ENCODE results near the gene C5orf63. TPM values are rescaled to one million over a fixed set of nuclear protein-coding genes. Genes with fewer than 3 reads are reported as not detected.

Gene C5orf63
- total and polyA plus RNA-seq, 2 experiments from 2014 or later: 6.8 to 10.5 TPM

DNA sequence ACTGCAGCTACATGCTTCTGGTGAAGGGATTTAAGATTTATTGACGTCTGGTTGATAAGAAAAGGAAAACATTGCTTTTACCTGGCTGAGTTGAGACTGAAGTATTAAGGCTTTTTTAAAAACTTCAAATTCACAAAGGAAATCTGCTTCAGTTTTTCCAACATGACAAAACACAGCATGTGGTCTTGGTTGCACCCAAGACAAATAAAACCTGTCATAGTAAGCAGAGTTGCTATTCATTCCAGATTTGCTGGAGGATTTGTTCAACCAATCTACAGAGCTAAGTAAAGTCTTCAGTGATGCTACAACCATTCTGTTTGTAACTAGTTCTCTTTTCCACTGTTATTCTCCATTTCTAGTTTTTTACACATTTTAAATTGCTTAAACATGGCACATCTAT lies 11.3 kb downstream of the C5orf63 start:
- H3K36me3 Mint-ChIP-seq (ENCODE audit: low read depth): no peaks in the 10 kb centered on the region
- Histone ChIP-seq H3K79me2 (replicated peaks; ENCODE audit: insufficient read depth) (no peaks in the 10 kb centered on the region), H3K9me2 (ENCODE audit: insufficient read depth) (no peaks in the 10 kb centered on the region), H3K4me3 (no peak overlapping the region), H2AFZ (no peak overlapping the region), H3K4me1 (ENCODE audit: insufficient read depth) (peaks cover 10% of the 10 kb centered on the region; the same call in 1 of the 2 replicates), H3K27ac (ENCODE audit: low read depth) (no peak overlapping the region), H3K27me3 (ENCODE audit: insufficient read depth) (no peaks in the 10 kb centered on the region), H3K4me2 (no peak overlapping the region), H4K20me1 (replicated peaks; ENCODE audit: insufficient read depth) (no peaks in the 10 kb centered on the region), H3F3A (replicated peaks; ENCODE audit: low read depth) (no peaks in the 10 kb centered on the region), H3K36me3 (ENCODE audit: insufficient read depth) (no peaks in the 10 kb centered on the region)
- TF ChIP-seq, protein P1, sequence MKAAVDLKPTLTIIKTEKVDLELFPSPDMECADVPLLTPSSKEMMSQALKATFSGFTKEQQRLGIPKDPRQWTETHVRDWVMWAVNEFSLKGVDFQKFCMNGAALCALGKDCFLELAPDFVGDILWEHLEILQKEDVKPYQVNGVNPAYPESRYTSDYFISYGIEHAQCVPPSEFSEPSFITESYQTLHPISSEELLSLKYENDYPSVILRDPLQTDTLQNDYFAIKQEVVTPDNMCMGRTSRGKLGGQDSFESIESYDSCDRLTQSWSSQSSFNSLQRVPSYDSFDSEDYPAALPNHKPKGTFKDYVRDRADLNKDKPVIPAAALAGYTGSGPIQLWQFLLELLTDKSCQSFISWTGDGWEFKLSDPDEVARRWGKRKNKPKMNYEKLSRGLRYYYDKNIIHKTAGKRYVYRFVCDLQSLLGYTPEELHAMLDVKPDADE (IDR thresholded peaks at IDR 0.05): no peak
- TF ChIP-seq ZNF331 (CRISPR knock-in tag; IDR thresholded peaks at IDR 0.05; ENCODE audit: low read depth): no peak
- TF ChIP-seq, protein P2, sequence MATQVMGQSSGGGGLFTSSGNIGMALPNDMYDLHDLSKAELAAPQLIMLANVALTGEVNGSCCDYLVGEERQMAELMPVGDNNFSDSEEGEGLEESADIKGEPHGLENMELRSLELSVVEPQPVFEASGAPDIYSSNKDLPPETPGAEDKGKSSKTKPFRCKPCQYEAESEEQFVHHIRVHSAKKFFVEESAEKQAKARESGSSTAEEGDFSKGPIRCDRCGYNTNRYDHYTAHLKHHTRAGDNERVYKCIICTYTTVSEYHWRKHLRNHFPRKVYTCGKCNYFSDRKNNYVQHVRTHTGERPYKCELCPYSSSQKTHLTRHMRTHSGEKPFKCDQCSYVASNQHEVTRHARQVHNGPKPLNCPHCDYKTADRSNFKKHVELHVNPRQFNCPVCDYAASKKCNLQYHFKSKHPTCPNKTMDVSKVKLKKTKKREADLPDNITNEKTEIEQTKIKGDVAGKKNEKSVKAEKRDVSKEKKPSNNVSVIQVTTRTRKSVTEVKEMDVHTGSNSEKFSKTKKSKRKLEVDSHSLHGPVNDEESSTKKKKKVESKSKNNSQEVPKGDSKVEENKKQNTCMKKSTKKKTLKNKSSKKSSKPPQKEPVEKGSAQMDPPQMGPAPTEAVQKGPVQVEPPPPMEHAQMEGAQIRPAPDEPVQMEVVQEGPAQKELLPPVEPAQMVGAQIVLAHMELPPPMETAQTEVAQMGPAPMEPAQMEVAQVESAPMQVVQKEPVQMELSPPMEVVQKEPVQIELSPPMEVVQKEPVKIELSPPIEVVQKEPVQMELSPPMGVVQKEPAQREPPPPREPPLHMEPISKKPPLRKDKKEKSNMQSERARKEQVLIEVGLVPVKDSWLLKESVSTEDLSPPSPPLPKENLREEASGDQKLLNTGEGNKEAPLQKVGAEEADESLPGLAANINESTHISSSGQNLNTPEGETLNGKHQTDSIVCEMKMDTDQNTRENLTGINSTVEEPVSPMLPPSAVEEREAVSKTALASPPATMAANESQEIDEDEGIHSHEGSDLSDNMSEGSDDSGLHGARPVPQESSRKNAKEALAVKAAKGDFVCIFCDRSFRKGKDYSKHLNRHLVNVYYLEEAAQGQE (IDR thresholded peaks at IDR 0.05; ENCODE audit: unreplicated experiment): no peak
- TF ChIP-seq, protein P3, sequence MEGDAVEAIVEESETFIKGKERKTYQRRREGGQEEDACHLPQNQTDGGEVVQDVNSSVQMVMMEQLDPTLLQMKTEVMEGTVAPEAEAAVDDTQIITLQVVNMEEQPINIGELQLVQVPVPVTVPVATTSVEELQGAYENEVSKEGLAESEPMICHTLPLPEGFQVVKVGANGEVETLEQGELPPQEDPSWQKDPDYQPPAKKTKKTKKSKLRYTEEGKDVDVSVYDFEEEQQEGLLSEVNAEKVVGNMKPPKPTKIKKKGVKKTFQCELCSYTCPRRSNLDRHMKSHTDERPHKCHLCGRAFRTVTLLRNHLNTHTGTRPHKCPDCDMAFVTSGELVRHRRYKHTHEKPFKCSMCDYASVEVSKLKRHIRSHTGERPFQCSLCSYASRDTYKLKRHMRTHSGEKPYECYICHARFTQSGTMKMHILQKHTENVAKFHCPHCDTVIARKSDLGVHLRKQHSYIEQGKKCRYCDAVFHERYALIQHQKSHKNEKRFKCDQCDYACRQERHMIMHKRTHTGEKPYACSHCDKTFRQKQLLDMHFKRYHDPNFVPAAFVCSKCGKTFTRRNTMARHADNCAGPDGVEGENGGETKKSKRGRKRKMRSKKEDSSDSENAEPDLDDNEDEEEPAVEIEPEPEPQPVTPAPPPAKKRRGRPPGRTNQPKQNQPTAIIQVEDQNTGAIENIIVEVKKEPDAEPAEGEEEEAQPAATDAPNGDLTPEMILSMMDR (conservative IDR thresholded peaks at IDR 0.05; ENCODE audit: low read depth in 2 of 2): no peak
- TF ChIP-seq NANOG (IDR thresholded peaks at IDR 0.05; ENCODE audit: borderline replicate concordance): no peak
- TF ChIP-seq ZNF114 (CRISPR knock-in tag; IDR thresholded peaks at IDR 0.05): no peak
- no peak for TF ChIP-seq EZH2phosphoT487 (IDR thresholded peaks at IDR 0.05; ENCODE audit: unreplicated experiment)
- TF ChIP-seq POLR2AphosphoS5 (IDR thresholded peaks at IDR 0.05; ENCODE audit: low read depth): no peak
- H3K4me3 Mint-ChIP-seq: no peak overlapping the region
- H3K4me1 Mint-ChIP-seq: peaks cover 10% of the 10 kb centered on the region; the same call in 2 of the 3 replicates
- DNase-seq (ENCODE audit: low spot score): no peak
- H3K27ac Mint-ChIP-seq: no peak overlapping the region
- H3K9me3 Mint-ChIP-seq: no peaks in the 10 kb centered on the region
- no peak for ATAC-seq
- no peaks in the 10 kb centered on the region for H3K27me3 Mint-ChIP-seq (ENCODE audit: insufficient read depth, low read depth, poor library complexity)

DNA sequence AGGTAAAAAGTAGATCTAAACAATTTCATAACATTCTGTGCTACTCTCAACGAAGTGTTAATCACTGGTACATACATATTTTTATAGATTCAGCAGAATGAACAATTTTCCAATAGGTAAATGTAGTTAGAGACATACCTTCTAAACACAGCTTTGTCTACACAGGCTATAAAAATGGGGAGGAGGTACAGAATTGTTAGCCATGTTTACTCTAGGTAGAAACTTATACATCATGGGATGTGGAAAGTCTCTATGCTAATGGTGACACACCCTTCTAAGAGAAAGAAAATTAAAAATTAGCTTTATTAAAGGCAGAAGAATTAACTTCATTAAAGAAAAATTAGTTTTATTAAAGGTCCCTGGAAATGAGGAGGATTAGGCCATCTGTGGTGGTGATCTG lies 11.8 kb downstream of the C5orf63 start:
- Histone ChIP-seq H3K27me3 (ENCODE audit: insufficient read depth) (no peaks in the 10 kb centered on the region), H4K20me1 (replicated peaks; ENCODE audit: insufficient read depth) (no peaks in the 10 kb centered on the region), H3F3A (replicated peaks; ENCODE audit: low read depth) (no peaks in the 10 kb centered on the region), H2AFZ (no peak overlapping the region), H3K36me3 (ENCODE audit: insufficient read depth) (no peaks in the 10 kb centered on the region), H3K79me2 (replicated peaks; ENCODE audit: insufficient read depth) (no peaks in the 10 kb centered on the region), H3K9me2 (ENCODE audit: insufficient read depth) (no peaks in the 10 kb centered on the region), H3K4me2 (no peak overlapping the region), H3K4me1 (ENCODE audit: insufficient read depth) (peaks cover 10% of the 10 kb centered on the region; the same call in 1 of the 2 replicates), H3K4me3 (no peak overlapping the region), H3K27ac (ENCODE audit: low read depth) (no peak overlapping the region)
- Mint-ChIP-seq H3K4me3 (no peak overlapping the region), H3K36me3 (ENCODE audit: low read depth) (peaks cover under 1% of the 10 kb centered on the region; the same call in 2 of the 3 replicates), H3K4me1 (peaks cover 10% of the 10 kb centered on the region; the same call in 2 of the 3 replicates), H3K27me3 (ENCODE audit: insufficient read depth, low read depth, poor library complexity) (no peaks in the 10 kb centered on the region), H3K9me3 (peaks cover under 1% of the 10 kb centered on the region; the same call in 1 of the 3 replicates), H3K27ac (no peak overlapping the region)
- TF ChIP-seq JUNB (IDR thresholded peaks at IDR 0.05; ENCODE audit: unreplicated experiment) (no peak), EZH2 (IDR thresholded peaks at IDR 0.05; ENCODE audit: low read depth, unreplicated experiment) (no peak)
- ATAC-seq (no peak), DNase-seq (ENCODE audit: low spot score) (no peak)
